HCT116 (cell line): Measurements from ENCODE around the gene PLD1. TPM values are rescaled to one million over a fixed set of nuclear protein-coding genes. Genes with fewer than 3 reads are reported as not detected.

Experiments
- ATAC-seq: fragments of 200-7000 bp; cut with Tn5 transposase; 2 replicates; pipeline ENCODE4 v1.9.1; 2020; ENCODE audit warnings: mild to moderate bottlenecking, moderate library complexity
- BruUV-seq: library from RNA; stranded (reverse); fragments of 400-500 nt; replicated peaks from 2 replicates; lab custom pipeline; 2021; lab: Mats Ljungman, UMichigan
- CTCF ChIA-PET: fragments of 300-600 bp; sonication (Branson Sonifier 250); formaldehyde crosslinking; loops from one replicate; lab custom pipeline; 2021; ENCODE audit warnings: antibody characterized with exemption; lab: Charles Lee
- POLR2A ChIA-PET: fragments of 300-600, 350-600 bp; sonication (Branson Sonifier 250); formaldehyde crosslinking; loops from one replicate; lab custom pipeline; 2021; ENCODE audit warnings: antibody characterized with exemption; lab: Charles Lee
- RAD21 ChIA-PET, 2 experiments: fragments of 300-600 bp; sonication (Branson Sonifier 250); formaldehyde crosslinking; loops; one replicate each; lab custom pipeline; 2023; ENCODE audit warnings: low total read pairs in 2 of 2; ENCODE audit not compliant: uncharacterized antibody in 2 of 2, unreplicated experiment in 2 of 2, low non-redundant PET in 1 of 2; lab: Charles Lee
- DNase-seq: peaks from one replicate; pipeline ENCODE4 v3.0.0-alpha.2; 2010; ENCODE audit warnings: low read depth, low spot score
- H2AFZ ChIP-seq: fragments of 200-600 bp; shearing (Covaris generic), sonication (generic); 2 replicates; pipeline ENCODE4 v1.6.1; 2017; ENCODE audit warnings: low read depth, mixed run types, mixed read lengths, antibody characterized with exemption, low read length; ENCODE audit not compliant: poor library complexity, severe bottlenecking
- H3K27ac ChIP-seq: 2 replicates; pipeline ENCODE4 v1.5.1; 2012; ENCODE audit warnings: low read depth, low read length
- H3K27me3 ChIP-seq: fragments of 200-600 bp; sonication (generic); 2 replicates; pipeline ENCODE4 v1.6.1; 2016; ENCODE audit warnings: mixed run types, low read length, mixed read lengths; ENCODE audit not compliant: insufficient read depth
- H3K36me3 ChIP-seq, 2 experiments: fragments of 200-500 bp in 1 of 2; fragments of 200-600 bp in 1 of 2; sonication (Bioruptor generic) in 1 of 2; sonication (generic) in 1 of 2; 2 replicates each; pipeline versions ENCODE4 v1.5.1 to v1.6.1; 2014 to 2016; ENCODE audit warnings: low read length in 2 of 2, inconsistent platforms in 1 of 2, mixed read lengths in 1 of 2, mixed run types in 1 of 2; ENCODE audit not compliant: insufficient read depth in 2 of 2, control insufficient read depth in 1 of 2
- H3K4me1 ChIP-seq, 2 experiments: fragments of 200-600 bp in 1 of 2; sonication (generic) in 1 of 2; 2 replicates each; pipeline versions ENCODE4 v1.5.1 to v1.6.1; 2012 to 2017; ENCODE audit warnings: low read length in 2 of 2, inconsistent platforms in 1 of 2, mild to moderate bottlenecking in 1 of 2, mixed read lengths in 1 of 2, mixed run types in 1 of 2, moderate library complexity in 1 of 2; ENCODE audit not compliant: insufficient read depth in 2 of 2, control insufficient read depth in 1 of 2
- H3K4me2 ChIP-seq: fragments of 200-600 bp; sonication (generic); 2 replicates; pipeline ENCODE4 v1.6.1; 2017; ENCODE audit warnings: mixed run types, low read length, mixed read lengths
- H3K4me3 ChIP-seq, 2 experiments: fragments of 200-600 bp in 1 of 2; sonication (generic) in 1 of 2; replicated peaks in 1 of 2; 2 replicates each; pipeline ENCODE4 v1.5.1; 2011 to 2016; ENCODE audit warnings: low read length in 2 of 2, control low read depth in 1 of 2, low read depth in 1 of 2, mild to moderate bottlenecking in 1 of 2, mixed read lengths in 1 of 2, mixed run types in 1 of 2
- H3K79me2 ChIP-seq: fragments of 200-600 bp; sonication (generic); 2 replicates; pipeline ENCODE4 v1.6.1; 2017; ENCODE audit warnings: mild to moderate bottlenecking, mixed run types, low read length, moderate library complexity, mixed read lengths; ENCODE audit not compliant: insufficient read depth
- H3K9ac ChIP-seq: fragments of 200-600 bp; sonication (generic); 2 replicates; pipeline ENCODE4 v1.6.1; 2016; ENCODE audit warnings: low read length, mixed read lengths
- H3K9me2 ChIP-seq: fragments of 200-600 bp; sonication (generic), shearing (Covaris generic); 2 replicates; pipeline ENCODE4 v1.6.1; 2017; ENCODE audit warnings: mixed run types, mild to moderate bottlenecking, moderate library complexity; ENCODE audit not compliant: insufficient read depth
- H3K9me3 ChIP-seq, 2 experiments: fragments of 200-500 bp in 1 of 2; fragments of 200-600 bp in 1 of 2; sonication (Bioruptor generic) in 1 of 2; sonication (generic) in 1 of 2; 2 replicates each; pipeline ENCODE4 v1.6.1; 2014 to 2017; ENCODE audit warnings: low read length in 2 of 2, mixed read lengths in 2 of 2, inconsistent platforms in 1 of 2, low read depth in 1 of 2, mild to moderate bottlenecking in 1 of 2, mixed run types in 1 of 2, moderate library complexity in 1 of 2; ENCODE audit not compliant: control insufficient read depth in 1 of 2, insufficient read depth in 1 of 2
- H4K20me1 ChIP-seq: fragments of 200-600 bp; sonication (generic), shearing (Covaris generic); 2 replicates; pipeline ENCODE4 v1.6.1; 2017; ENCODE audit warnings: mixed run types, mild to moderate bottlenecking, moderate library complexity; ENCODE audit not compliant: insufficient read depth
- CTCF ChIP-seq, 3 experiments: fragments of 200-600 bp in 1 of 3; sonication (generic) in 1 of 3; IDR thresholded peaks in 2 of 3; conservative IDR thresholded peaks in 1 of 3; 2 replicates each; pipeline ENCODE4 v1.5.1; 2012 to 2017; ENCODE audit warnings: low read depth in 2 of 3, low read length in 2 of 3, antibody characterized with exemption in 1 of 3, borderline replicate concordance in 1 of 3, control low read depth in 1 of 3, mild to moderate bottlenecking in 1 of 3, mixed read lengths in 1 of 3, mixed run types in 1 of 3, moderate library complexity in 1 of 3; ENCODE audit not compliant: insufficient read depth in 1 of 3
- MAX ChIP-seq: IDR thresholded peaks from 2 replicates; pipeline ENCODE4 v1.6.1; 2012
- POLR2A ChIP-seq: IDR thresholded peaks from 2 replicates; pipeline ENCODE4 v1.7.0; 2011; ENCODE audit warnings: borderline replicate concordance; ENCODE audit not compliant: insufficient read depth, insufficient read length; ENCODE audit errors: extremely low read depth
- RAD21 ChIP-seq: IDR thresholded peaks from 2 replicates; pipeline ENCODE4 v1.6.1; 2012; ENCODE audit warnings: low read depth, mild to moderate bottlenecking
- TCF7L2 ChIP-seq: IDR thresholded peaks from 2 replicates; pipeline ENCODE4 v1.7.0; 2011; ENCODE audit warnings: borderline replicate concordance, inconsistent platforms; ENCODE audit not compliant: insufficient read depth, insufficient read length; ENCODE audit errors: extremely low read depth
- intact Hi-C: fragments of 100-400 bp; cut with micrococcal nuclease; formaldehyde crosslinking; loops from 2 replicates; pipeline ENCODE4 v1.10.0; 2022
- total RNA-seq: library from RNA; stranded (reverse); gene quantifications from one replicate; pipeline ENCODE4 v1.2.1, GENCODE V29; 2021; ENCODE audit not compliant: unreplicated experiment

The PLD1 gene
- total RNA-seq, 1 experiment from 2014 or later = 8.4 TPM

DNA sequence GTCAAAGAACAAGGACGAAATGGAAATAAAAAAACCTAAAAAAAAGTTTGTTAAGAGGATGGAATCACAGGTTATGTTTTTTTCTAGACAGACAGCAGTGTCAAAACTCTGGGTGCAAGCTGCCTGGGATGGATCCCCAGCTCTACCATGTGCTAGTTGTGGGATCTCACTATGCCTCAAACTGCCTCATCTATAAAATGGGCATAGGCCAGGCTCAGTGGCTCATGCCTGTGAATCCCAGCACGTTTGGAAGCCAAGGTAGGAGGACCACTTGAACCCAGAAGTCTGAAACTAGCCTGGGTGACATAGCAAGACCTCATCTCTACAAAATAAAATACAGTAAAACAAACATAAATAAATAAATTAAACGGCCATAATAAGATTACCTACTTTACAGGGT, 4.6 kb downstream of the PLD1 start:
- H3K36me3 ChIP-seq = no peaks in the 10 kb centered on the region
- H3K9me2 ChIP-seq = no peaks in the 10 kb centered on the region; the same call in 1 of the 2 replicates
- H3K4me1 ChIP-seq = peaks cover 10 to 47% of the 10 kb centered on the region in 2 experiments; a peak in 3 of 4 replicates
- H3K79me2 ChIP-seq = no peaks in the 10 kb centered on the region
- no peaks in the 10 kb centered on the region for H3K9me3 ChIP-seq
- no peak overlapping the region for H3K27ac ChIP-seq
- no peak for ATAC-seq
- H2AFZ ChIP-seq = no peak overlapping the region
- H3K4me3 ChIP-seq = no peak overlapping the region
- no peaks in the 10 kb centered on the region for H3K27me3 ChIP-seq
- RAD21 ChIA-PET = no interaction called here
- POLR2A ChIA-PET = no interaction called here
- BruUV-seq = no TSS peak
- no peaks in the 10 kb centered on the region for H4K20me1 ChIP-seq
- CTCF ChIA-PET = interaction anchor here (0.6 kb wide), 1 partner anchor 22 kb away, joined by 4 read pairs; no protein-coding TSS in a partner anchor
- DNase-seq = no peak
- no peak overlapping the region for H3K9ac ChIP-seq
- no peak overlapping the region for H3K4me2 ChIP-seq
- intact Hi-C loops = no loop called here
- TF ChIP-seq MAX (no peak), TCF7L2 (no peak), RAD21 (no peak), CTCF (IDR thresholded peaks at IDR 0.05 in 2 of 3, conservative IDR thresholded peaks at IDR 0.05 in 1 of 3; ENCODE audit: borderline replicate concordance in 1 of 3, insufficient read depth in 1 of 3, low read depth in 2 of 3, low read length in 2 of 3) (no peak), POLR2A (no peak)
- TF ChIP-seq, all 23 proteins: peak for 0
